C4-2B (cell line): ENCODE measurements around the gene HDC.

Experiments used
- CTCF ChIP-seq: fragments of 450-650 bp; conservative IDR thresholded peaks from 2 replicates; pipeline ENCODE4 v1.5.1; 2017; ENCODE audit warnings: mild to moderate bottlenecking
- ZFX ChIP-seq: fragments of 450-650 bp; IDR thresholded peaks from 2 replicates; pipeline ENCODE4 v1.6.1; 2017

GRCh38 chr15:50252556-50252955, 13.0 kb downstream of the HDC start:
- TF ChIP-seq CTCF (no peak), ZFX (no peak)
